Measurements from ENCODE around the gene FGF5.

- no peak for TF ChIP-seq CTCF (IDR thresholded peaks at IDR 0.05)
- TF ChIP-seq POLR2A (IDR thresholded peaks at IDR 0.05) = no peak
These were observed 477 bp downstream of the FGF5 start for GRCh38 chr4:80266902-80267380.

Measured in heart left ventricle (tissue), 13 donors.